Thoracic aorta (tissue), 2 donors: Measurements from ENCODE around the gene CANT1. TPM values are rescaled to one million over a fixed set of nuclear protein-coding genes. Genes with fewer than 3 reads are reported as not detected.

ENCODE experiments used
- ATAC-seq: fragments of 150-250 bp; one replicate; pipeline ENCODE4 v1.8.0; 2017; ENCODE audit warnings: low read depth; ENCODE audit not compliant: insufficient number of reproducible peaks, low FRiP score
- DNase-seq: peaks from one replicate; pipeline ENCODE4 v3.0.0-alpha.2; 2020; ENCODE audit warnings: low spot score
- H3K27ac ChIP-seq, 2 donors: fragments of 200-600 bp; sonication (generic); 1 replicate in 1 of 2; 2 replicates in 1 of 2; pipeline ENCODE4 v1.5.1; 2016; ENCODE audit warnings: mild to moderate bottlenecking in 2 of 2, moderate library complexity in 2 of 2
- H3K27me3 ChIP-seq: fragments of 200-600 bp; sonication (generic); replicated peaks from 2 replicates; pipeline ENCODE4 v1.6.0; 2016; ENCODE audit warnings: mild to moderate bottlenecking; ENCODE audit not compliant: insufficient read depth
- H3K36me3 ChIP-seq: fragments of 200-600 bp; sonication (generic); one replicate; pipeline ENCODE4 v1.5.1; 2016
- H3K4me1 ChIP-seq, 2 donors: fragments of 200-600 bp; sonication (generic); 1 replicate in 1 of 2; 2 replicates in 1 of 2; pipeline versions ENCODE4 v1.5.1 to v1.6.0; 2016; ENCODE audit warnings: low read depth in 2 of 2, mild to moderate bottlenecking in 1 of 2; ENCODE audit not compliant: control insufficient read depth in 1 of 2
- H3K4me3 ChIP-seq: fragments of 200-600 bp; sonication (generic); 2 replicates; pipeline ENCODE4 v1.5.1; 2016; ENCODE audit warnings: mild to moderate bottlenecking
- H3K9me3 ChIP-seq: fragments of 200-600 bp; sonication (generic); 2 replicates; pipeline ENCODE4 v1.5.1; 2016
- CTCF ChIP-seq: fragments of 200-600 bp; sonication (generic); IDR thresholded peaks from one replicate; pipeline ENCODE4 v1.5.1; 2019; ENCODE audit warnings: antibody characterized with exemption
- total RNA-seq, 2 donors: library from RNA; depleted of rRNA; stranded (reverse); fragments of >200 nt; gene quantifications; one replicate each; pipeline versions ENCODE4 v1.1.0 to v1.2.3, GENCODE V29; 2016

Gene CANT1
- total RNA-seq, 2 donors from 2014 or later, result 21.4 to 41.0 TPM

DNA sequence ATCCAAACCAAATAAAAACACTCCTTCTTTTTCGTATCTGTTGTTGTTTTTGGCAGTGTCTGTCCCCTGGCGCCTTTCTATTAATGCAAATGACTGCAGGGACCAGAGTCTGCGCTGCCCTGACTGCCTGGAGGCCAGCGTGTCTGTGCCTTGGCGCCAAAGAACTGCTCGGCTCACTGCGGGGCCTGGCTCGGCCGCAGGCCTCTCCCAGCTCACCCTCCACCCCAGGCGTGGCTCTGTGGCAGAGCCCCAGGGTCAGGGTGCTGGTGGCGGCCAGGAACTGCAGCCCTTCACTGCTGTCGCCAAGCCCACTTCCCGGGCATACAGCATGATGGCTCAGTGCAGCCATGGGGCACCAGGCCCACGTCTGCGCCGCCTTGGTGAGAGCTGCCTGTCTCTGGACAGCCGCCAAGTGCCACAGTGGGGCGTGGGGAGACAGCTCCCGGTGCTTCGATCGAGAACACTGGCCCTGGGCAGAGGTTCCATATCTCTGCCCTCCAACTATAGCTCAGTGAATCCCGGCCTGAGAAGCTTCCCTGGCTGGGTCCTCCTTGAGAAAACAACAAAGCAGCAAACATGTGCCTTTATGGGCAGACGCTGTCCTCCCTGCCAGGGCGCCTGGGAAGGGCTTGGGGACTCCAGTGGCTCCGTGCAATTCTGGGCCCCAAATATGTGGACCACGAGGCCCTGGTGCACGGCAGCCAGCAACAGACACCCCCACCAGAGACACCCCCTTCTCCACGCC is 11.1 kb downstream of the CANT1 start:
- ATAC-seq, result peak; percentile 53
- Histone ChIP-seq H3K4me1 (peaks cover 13 to 43% of the 10 kb centered on the region in 2 donors), H3K27ac (peak overlapping the region; percentile 54 to 78), H3K27me3 (no peaks in the 10 kb centered on the region), H3K9me3 (no peaks in the 10 kb centered on the region), H3K36me3 (peaks cover 25% of the 10 kb centered on the region), H3K4me3 (no peak overlapping the region)
- peak; percentile 42 for DNase-seq
- TF ChIP-seq CTCF, result peak; percentile 51

- Histone ChIP-seq H3K4me3 (no peak overlapping the region), H3K36me3 (peaks cover 28% of the 10 kb centered on the region), H3K27ac (peak overlapping the region; percentile 54 to 78), H3K9me3 (no peaks in the 10 kb centered on the region), H3K4me1 (peaks cover 13 to 49% of the 10 kb centered on the region in 2 donors), H3K27me3 (no peaks in the 10 kb centered on the region)
- DNase-seq (no peak), ATAC-seq (peak; percentile 34)
- TF ChIP-seq CTCF, result no peak
Measured at GRCh38 chr17:78997881-78998280, 11.7 kb downstream of the CANT1 start.

DNA sequence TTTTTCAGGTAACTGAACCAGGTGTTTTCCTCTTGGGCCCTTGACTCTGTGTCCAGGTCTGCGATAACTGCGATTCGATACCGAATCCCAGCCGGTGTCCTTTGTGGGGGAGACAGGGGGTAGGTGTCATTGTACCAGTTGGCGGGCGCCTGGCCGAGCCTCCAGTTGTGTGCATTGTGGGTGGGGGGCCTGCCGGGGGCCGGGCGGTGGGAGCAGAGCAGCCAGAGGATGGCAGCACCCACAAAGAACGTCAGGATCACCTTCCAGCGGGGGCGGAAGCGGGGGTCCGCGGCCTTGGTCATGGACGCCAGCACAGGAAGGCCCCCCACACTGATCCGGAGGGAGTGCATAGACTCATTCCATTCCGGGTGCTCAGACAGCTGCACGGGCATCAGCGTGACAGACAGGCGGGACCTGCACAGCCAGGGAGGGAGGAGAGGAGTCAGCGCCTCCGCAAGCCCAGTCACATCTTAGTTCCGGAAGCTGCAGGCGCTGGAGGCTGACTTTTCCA is 12.3 kb downstream of the CANT1 start:
- H3K4me1 ChIP-seq, result peaks cover 13 to 51% of the 10 kb centered on the region in 2 donors
- no peak for DNase-seq
- ATAC-seq, result no peak
- H3K4me3 ChIP-seq, result no peak overlapping the region
- H3K36me3 ChIP-seq, result peaks cover 28% of the 10 kb centered on the region
- H3K27me3 ChIP-seq, result no peaks in the 10 kb centered on the region
- no peak for TF ChIP-seq CTCF
- H3K9me3 ChIP-seq, result no peaks in the 10 kb centered on the region
- no peak overlapping the region for H3K27ac ChIP-seq

DNA sequence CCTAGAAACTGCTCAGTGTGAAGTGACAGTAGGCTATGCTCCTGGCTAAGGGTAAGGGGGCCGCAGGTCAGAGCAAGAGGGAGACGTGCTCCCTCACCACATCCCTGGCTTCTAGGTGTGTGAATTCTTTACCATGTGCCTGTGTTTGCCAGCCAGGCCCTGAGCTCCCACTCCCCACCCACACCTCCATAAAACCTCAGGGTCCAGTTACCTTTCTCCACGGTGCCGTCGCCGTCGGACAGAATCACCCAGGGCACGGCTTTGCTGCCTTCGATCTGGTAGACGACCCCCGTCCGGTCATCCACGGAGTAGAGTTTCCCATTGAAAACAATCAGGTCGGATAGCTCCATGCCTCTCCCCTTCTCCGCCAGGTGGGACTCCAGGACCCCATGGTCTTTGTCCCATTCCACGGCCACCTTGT is 12.8 kb downstream of the CANT1 start:
- ATAC-seq, result no peak
- Histone ChIP-seq H3K4me1 (peaks cover 13 to 51% of the 10 kb centered on the region in 2 donors), H3K4me3 (no peak overlapping the region), H3K9me3 (no peaks in the 10 kb centered on the region), H3K27me3 (no peaks in the 10 kb centered on the region), H3K27ac (no peak overlapping the region), H3K36me3 (peaks cover 30% of the 10 kb centered on the region)
- TF ChIP-seq CTCF, result no peak
- DNase-seq, result no peak

GRCh38 chr17:78995761-78996451 is 13.7 kb downstream of the CANT1 start:
- Histone ChIP-seq H3K27me3 (no peaks in the 10 kb centered on the region), H3K9me3 (no peaks in the 10 kb centered on the region), H3K4me1 (peaks cover 13 to 51% of the 10 kb centered on the region in 2 donors), H3K36me3 (peaks cover 37% of the 10 kb centered on the region), H3K4me3 (no peak overlapping the region), H3K27ac (no peak overlapping the region)
- no peak for TF ChIP-seq CTCF
- no peak for ATAC-seq
- no peak for DNase-seq
